MM.1S (cell line): ENCODE measurements around the gene INSR.

Experiments
- CTCF ChIP-seq: fragments of 300-600 bp; sonication (generic); IDR thresholded peaks from 2 replicates; pipeline ENCODE4 v1.5.1; 2016; ENCODE audit warnings: antibody characterized with exemption, low read length, mixed read lengths
- EZH2 ChIP-seq: fragments of 300-600 bp; sonication (generic); optimal IDR thresholded peaks from 2 replicates; pipeline ENCODE3; 2017; ENCODE audit warnings: low read depth, mild to moderate bottlenecking, antibody characterized with exemption, low read length, mixed read lengths

GRCh38 chr19:7069042-7069903 is 224.9 kb downstream of the INSR start, which contains the start of gene ZNF557:
- no peak for TF ChIP-seq CTCF
- TF ChIP-seq EZH2: no peak
